HG02642 (cell line): ENCODE results near the gene SERPINA1.

Source experiments
- ATAC-seq: cut with Tn5 transposase; IDR thresholded peaks from one replicate; pipeline ENCODE4 v1.9.1; 2021; ENCODE audit warnings: mild to moderate bottlenecking; ENCODE audit not compliant: unreplicated experiment, poor library complexity

The SERPINA1 gene

DNA sequence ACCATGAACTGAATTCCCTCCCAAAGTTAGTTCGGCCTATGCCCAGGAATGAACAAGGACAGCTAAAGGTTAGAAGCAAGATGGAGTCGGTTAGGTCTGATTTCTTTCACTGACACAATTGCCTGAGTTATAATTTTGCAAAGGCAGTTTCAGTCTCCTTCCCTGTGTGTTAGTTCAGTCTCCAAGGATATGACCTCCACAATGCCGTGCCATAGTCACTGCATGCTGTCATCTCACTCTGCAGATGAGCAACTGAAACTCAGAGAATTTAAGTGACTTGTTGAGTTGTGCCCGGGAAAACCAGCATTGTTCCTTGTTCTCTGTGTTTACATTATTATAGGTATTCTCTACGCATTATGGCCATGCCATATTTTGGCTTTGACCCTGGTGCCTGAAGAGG lies 10.1 kb upstream of the SERPINA1 start:
- ATAC-seq, result no peak

DNA sequence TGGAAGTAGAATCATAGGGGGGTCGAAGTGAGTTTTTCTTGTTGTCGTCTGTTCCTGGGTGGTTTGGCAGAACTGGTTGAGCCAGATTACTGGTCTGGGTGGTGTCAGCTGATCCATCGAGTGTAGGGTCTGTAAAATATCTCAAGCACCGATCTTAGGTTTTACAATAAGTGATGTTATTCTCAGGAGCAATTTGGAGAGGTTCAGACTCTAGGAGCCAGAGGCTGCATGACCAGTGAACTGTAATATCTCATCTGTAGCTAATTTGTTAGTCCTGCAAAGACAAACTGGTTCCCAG lies 9.7 kb upstream of the SERPINA1 start:
- no peak for ATAC-seq

DNA sequence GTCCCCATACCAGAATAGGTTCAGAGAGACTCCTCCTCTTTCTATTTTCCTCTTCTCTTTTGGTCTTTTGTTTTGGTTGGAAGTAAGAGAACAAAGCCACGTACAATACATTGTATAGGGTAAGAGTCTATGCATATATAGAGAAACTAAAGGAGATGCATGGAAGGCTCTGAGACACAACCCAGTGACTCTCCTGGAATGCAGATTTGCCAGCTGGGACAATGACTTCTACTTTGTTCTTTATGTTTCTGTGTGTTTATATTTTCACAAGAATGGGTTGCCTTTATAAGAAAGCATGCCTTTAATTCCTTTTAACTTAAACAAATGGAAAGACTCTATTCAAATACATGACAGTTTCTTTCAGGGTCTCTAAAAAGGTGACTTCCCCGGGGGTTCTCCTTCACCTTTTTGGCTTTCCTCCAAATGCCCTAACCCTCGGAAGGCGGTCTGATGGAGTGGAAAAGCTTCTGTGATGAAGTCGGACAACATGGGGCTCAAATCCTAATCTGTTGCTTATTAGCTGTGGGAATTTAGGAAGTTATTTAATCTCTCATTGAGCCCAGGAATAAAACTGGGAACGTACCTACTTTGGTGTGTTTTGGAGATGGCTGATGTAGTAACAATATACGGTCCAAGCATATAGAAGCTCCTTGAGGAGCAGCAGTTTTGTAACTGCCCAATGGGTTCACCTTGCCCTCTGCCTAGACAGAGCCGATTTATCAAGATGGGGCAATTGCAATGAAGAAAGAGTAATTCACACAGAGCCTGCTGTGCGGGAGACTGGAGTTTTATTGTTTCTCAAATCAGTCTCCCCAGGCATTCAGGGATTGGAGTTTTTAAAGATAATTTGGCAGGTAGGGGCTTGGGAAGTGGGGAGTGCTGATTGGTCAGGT lies 9.1 kb upstream of the SERPINA1 start:
- ATAC-seq, result no peak

DNA sequence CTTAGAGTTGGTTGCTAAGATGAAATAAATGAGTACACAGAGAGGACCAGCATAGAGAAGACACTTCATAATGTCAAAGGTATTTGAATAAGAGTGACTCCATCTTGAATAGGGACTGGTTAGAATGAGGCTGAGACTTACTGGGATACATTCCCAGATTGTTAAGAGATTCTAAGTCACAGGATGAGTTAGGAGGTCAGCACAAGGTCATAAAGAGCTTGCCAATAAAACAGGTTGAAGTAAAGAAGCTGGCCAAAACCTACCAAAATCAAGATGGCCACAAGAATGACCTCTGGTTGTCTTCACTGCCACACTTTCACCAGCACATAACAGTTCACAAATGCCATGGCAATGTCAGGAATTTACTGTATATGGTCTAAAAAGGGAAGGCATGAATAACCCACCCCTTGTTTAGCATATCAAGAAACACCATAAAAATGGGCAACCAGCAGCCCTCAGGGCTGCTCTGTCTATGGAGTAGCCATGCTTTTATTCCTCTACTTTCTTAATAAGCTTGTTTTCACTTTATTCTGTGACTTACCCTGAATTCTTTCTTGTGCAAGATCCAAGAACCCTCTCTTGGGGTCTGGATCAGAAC lies 8.3 kb upstream of the SERPINA1 start:
- ATAC-seq, result no peak

DNA sequence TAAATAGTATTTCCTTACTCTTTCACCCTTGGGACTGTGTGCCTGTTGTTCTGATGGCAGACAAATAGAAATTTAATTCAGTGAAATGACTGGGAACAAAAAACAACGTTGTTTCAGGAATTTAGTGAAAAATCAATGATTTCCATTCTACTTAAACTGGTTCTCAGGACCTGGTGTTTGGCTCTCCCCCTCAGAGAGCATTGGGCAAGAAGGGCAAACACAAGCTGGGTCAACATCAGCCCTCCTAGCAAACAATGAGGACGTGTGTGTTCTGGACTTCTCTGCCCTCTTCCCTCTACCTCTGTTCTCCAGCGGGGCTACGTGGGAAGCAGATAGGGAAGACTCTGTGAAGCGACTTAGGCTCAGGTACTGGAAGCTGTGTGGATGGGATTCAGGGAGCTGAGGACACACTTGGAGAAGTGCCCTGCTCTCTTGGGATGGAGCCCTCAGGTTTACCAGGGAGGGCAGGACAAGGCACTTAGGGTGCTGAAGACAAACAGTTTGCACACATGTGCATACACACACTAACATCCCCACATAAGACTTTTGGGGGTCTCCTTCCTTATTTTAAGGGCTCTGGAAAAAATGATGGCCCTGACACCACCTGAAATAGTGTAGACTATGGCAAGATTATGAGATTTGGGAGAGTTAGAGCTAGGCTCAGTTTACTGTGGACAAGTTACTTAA lies 7.6 kb upstream of the SERPINA1 start:
- ATAC-seq, result no peak

DNA sequence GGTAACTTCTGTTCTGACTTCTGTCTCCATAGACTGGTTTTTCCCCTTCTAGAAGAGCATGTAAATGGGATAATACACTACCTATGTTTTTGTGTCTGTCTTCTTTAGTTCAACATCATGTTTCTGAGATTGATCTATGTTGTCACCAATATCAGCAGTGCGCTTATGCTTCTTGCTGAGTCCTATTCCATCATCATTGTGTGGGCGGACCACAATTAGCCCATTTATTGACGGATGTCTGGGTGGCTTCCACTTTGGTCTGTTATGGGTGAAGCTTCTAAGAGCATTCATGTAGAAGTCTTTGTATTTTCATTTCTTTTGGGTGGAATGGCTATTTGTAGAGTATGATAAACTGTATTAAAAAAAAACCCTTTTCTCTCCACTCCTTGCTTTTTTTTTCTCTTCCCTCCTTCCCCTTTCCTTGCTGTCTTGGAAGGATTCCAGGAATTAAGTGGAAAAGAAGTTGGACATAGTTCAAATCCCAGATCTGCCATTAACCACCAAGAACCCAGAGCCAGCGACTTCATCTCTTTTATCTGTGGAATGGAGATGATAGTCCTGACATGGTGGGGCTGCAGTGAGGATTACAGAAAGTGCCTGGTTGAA lies 7.0 kb upstream of the SERPINA1 start:
- ATAC-seq, result no peak

DNA sequence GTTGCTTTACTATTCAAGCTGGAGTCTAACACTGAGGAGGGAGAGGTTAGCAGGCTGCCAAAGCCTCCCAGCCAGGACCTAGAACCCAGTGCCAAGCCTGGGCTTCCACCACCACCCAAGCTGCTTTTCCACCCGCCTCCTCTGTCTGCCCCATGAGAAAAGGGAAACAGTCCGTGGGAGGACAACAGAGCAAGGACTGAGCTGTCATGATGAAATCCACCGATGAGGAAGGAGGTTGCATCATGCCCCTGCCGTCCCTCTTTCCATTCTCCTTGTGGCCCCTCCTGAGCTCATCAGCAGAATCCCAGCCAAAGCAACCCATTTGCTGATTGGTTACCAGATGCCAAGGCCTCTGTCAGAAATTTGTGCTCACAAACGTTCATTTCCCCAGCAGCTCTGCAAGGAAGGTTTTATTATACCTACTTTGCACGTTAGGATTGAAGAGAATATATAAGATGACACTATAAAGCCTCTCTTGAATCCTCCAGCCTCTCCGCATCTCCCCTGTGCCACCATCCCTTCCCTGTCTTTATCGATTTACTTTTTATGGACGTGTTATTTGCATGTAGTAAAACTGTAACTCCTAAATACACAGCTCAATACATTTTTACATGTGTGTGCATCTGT lies 6.3 kb upstream of the SERPINA1 start:
- no peak for ATAC-seq

DNA sequence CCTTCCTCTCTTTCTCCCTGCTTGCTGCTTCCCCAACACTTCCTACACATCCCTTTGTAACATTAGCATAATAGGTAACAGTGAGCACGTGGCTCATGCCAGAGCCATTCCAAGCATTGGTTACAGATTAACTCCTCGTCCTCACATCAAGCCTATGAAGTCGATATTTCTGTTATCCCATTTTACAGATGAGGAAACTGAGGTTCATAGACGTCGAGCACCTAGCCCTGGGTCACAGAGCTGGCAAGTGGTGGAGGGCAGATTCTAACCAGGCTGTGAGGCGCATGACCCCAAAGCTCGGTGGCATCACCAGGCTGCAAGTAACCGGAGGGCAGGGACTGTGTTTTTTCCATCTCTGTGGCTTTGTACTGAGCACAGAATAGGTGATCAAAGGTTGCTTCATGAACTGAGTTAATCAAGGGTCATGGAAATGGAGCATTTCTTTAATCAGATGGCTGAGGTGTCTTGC lies 5.7 kb upstream of the SERPINA1 start:
- no peak for ATAC-seq

DNA sequence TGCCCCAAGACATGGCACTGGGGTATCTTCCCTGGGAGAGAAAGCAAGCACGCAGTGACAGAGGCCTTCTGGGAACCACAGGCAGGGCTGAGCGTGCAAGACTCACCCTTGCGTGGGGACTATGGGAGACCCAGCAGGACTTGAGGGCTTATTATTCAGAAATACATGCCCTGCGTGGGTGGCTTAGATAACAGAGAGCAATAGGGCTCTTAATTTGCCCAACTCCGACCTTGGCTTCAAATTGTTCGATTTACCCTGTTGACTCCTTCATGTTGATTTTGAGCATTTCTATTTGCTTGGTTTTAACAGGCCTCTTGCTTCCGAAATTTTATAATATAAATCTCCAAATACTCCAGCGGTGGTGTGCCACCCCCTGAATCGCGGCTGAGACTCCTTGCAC lies 5.1 kb upstream of the SERPINA1 start:
- ATAC-seq, result no peak

DNA sequence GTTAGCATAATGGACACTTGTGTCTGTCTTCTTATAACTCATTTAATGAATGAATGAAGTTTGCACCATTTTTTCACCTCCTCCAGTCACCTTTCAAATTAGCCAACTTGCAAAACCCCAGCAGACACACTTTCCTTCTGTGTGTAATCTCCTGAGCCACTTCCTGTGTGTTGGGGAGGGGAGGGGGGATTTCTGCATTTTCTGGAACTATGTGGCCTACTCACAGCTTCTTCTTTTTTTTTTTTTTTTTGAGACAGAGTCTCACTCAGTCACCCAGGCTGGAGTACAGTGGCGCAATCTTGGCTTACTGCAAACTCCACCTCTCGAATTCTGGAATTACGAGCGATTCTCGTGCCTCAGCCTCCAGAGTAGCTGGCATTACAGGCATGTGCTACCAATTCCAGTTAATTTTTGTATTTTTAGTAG lies 4.1 kb upstream of the SERPINA1 start:
- ATAC-seq, result no peak

DNA sequence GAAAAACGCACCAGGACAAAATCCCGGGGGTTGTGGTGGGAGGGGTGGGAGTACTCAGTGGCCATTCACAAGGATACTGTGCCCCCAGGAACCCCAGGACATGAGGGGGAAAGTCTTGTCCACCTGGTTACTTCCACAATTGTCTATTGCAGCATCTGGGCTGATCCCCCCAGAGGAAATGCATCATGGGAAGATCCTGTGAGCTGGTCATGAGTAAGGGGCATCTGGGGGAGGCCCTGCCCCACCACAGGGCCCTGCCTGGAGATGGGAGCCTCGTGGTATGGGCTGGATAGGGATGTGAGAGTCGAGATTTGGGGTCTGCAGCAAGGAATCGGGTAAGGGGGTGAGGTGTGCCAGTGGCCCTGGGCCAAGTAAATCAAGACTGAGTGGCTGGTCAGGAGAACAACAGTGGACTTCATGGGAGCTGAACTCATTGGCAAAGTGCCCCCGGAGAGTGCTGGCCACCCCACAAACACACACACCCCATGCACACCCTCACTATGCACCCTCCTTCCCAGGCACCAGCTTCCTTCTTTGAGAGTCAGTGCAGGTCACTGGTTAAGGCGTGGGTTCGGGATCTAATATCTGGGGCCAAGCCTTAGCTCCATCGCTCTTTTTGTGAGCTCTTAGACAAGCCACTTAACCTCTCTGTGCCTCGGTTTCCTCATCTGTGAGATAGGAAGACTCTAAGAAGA lies 3.0 kb upstream of the SERPINA1 start:
- no peak for ATAC-seq

DNA sequence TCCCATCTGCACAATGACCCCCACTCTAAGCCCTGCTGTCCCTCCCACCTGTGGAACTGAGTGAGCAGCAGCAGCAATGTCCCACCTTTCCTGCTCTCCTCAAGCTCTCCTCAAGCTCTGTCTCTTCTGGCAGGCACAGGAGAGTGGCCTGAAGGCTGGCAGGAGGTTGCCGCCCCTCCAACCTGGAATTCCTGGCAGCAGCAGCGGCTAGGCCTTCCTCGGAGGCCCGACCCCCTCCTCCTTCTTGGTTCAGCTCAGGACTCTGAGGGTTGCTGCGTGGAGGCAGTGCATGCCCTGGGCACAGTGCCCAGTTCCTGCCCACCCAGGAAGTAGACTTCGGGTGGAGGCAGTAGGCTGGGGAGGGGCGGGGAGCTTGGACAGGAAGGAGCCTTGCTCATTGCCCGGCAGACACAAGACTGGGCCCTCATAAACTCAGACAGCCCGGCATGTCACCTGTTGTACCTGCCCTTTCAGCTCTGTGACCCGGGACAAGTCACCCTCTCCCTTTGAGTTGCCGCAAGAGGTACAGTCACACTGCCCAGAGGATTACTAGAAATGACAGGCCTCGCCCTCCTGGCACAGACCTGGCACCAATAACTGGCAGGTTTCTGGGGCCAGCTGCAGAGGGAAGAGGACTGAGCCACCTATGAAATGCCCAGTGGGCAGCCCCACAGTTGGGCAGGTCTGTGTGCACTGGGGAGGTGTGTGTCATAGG lies 2.1 kb upstream of the SERPINA1 start:
- no peak for ATAC-seq

DNA sequence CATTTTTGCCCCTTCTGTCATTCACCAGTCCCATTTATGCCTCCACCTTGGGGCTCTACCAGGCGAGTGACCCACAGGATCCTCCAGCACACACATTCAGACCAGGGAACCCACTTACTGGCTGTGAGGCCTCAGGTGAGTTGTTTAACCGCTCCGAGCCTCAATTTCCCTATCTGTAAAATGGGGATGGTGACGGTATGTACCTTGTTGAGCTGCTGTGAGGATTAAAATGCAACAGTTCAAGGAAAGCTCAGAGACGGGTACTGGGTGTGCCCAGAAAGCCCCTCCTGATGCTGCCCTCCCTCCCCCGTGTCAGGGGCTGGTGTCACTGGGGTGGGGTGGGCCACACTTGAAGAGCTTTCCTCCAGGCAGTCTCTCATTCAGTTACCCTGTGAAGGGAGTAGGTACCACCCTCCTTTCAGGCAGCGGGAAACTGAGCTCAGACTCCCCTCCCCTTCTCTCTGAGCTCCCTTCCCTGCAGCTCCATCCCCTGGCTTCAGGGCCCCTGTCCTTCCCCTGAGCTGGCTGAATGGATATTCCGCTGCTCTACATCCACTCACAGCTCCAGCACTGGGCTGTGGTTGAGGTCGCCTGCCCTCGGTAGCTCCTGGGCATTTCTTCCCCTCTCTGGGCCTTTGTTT lies 1.4 kb upstream of the SERPINA1 start:
- no peak for ATAC-seq

DNA sequence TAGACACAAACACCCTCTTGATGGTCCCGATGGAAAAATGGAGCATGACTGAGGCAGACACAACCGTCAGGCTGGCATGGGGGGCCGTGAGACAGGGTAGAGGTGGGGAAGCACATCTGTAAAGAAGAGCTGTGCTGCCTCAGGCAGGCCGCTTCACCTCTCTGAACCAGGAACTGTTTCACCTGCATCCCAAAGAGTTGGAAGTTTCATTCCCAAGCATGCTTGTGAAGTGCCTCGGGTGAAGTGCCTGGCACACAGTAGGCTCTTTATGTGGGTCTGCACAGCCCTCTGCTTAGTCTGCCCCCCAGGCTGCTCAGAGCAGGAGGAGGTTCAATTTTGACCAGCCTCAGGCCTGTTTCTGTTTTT lies 685 bp upstream of the SERPINA1 start:
- ATAC-seq, result no peak

DNA sequence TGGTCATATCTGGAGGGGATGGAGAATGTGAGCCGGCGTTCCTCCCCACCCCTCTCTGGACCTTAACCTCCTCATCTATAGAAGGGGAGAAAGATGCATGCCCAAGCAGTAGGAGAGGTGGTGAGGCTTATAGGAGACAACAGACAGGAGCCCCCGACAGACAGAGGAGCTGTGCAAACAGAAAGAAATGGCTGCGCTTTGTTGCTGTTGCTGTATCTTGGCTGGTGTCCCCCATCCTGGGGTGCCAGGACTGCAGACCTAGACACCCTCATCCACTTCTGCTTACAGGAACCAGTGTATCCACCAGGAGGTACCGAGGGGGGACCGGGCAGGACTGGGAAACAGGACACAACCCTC lies 397 bp downstream of the SERPINA1 start:
- ATAC-seq, result no peak

DNA sequence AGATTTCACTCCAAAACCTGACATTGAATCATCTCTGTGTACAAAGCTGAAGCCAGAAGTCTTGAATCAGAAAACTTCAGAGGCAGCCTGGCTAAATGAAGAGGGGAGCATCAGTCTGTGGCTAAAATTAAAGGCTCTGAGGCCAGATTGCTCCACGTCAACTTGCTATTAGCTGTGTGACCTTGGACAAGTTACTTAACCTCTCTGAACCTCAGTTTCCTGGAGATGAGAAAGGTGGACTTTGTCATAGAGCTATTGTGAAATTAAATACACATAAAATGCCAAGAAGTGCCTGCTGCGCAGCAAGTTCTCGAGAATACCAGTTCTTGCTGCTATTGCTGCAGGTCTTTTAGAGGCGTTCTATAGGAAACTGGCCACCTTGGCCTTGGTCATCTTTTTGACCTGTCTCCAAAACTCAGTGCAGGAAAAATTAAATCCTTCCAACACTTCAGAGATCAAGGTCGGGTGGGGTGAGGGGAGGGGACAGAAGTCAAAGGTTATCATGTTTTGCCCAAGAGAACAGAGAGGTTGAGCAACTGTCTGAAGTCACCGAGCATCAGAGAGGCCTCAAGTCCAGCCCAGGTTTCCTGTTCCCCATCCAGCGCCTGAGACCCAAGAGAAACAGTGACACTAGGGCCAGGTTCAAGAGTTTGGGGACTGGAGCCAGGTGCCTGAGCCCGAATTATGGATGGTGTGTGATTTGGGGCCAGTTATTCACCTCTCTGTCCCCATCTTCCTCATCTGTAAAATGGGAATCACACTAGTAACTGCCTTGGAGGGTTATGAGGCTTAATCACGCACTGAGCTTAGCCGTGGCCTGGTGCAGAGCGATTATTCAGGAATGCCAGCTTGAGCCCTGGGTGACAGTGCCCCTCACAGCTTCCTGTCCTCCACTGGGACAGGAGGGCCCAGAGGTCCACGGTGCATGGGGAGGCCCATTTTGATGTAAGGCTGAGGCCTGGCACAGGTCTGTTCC lies 1.1 kb downstream of the SERPINA1 start:
- ATAC-seq, result no peak

DNA sequence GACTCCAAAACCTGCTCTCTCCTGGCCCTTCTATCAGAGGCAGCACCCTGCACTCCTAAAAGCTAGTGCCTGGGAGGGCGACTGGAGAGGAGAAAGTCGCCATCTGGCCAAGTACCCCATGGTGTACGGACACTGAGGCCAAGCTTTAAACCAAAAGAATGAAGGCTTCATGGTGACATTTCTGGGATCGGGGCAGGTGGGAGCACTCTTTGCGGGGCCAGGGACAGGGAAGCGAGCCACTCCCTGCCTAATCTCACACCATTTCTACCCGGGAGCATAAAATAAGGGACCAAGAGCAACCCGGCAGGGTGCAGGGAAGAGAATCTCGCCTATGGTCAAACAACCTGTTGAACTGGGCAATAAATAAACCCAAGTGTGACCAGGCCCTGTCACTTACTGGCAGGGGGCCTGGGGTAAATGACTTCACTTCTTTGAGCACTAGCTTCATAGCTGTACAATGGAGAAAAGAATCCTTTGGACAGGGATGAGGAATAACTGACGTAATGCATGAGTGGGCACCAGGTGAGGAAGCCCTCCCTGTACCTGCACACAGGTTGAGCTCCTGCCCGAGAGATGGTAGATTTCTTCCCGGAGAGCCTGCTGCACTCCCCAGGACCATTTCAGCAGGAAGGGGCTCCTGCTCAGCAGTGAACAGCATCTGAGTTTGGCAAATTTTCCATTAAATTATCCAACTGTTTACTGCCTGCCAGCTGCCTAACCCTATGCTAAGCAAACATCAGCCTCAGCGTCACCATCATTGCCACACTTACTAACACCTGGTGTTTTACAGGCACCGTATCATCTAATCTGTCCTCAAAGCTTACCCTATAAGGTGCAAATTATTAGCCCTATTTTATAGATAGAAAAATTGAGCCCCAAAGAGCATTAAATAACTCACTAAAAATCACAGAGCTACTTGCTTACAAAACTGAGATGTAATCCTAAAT lies 2.0 kb downstream of the SERPINA1 start:
- ATAC-seq, result no peak
